ENCODE measurements around the gene ANXA6. TPM values are rescaled to one million over a fixed set of nuclear protein-coding genes. Genes with fewer than 3 reads are reported as not detected.

Gene ANXA6
- 41.9 to 54.5 TPM (median 45.0 TPM) in 5 replicates for total RNA-seq (2022; extraction: Qiagen RNA extraction)

DNA sequence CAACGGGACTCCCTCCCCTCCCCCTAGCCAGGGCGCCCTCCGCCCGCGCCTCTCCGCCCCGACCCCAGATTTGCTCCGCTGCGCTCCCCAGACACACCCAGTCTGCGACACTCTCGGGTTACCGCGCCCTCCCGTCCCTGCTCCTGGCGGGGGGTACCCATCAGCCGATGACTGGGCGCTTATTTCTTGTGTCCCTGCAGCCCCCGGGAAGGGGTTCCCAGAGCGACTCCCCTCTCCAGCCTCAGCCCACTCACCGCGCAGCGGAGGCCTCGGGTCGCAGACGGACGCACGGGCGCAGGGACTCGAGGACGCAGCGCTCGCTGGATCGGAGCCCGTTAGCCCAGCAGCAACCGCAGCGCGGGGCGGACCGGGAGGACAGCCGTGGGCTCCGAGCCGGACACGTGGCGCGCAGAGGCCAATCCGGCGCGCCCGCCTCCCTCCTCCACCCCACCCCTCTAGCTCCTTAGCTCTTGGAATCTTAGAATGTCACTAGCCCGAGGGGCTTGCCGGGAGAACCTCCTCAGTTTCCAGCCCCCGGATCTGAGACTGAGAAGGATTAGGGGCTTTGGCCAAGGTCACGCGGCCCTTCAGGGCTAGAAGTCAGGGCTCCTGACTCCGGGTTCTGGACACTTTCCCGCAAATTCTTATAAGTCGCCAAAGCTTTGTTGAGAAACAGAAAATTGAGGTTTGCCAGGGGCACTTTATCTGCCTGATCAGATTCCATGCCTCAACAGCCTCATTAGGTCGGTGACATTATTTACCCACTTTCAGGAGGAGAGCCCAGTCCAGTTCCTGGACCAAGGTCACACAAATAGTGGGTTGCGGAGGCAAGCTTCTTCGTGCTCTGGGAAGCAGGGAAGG is at the start of gene ANXA6:
Gene ANXA6, minus strand, starts transcription at position 354 of the 861 bp plus-strand sequence. CDS start 9,878 bp downstream, outside the sequence.

DNA sequence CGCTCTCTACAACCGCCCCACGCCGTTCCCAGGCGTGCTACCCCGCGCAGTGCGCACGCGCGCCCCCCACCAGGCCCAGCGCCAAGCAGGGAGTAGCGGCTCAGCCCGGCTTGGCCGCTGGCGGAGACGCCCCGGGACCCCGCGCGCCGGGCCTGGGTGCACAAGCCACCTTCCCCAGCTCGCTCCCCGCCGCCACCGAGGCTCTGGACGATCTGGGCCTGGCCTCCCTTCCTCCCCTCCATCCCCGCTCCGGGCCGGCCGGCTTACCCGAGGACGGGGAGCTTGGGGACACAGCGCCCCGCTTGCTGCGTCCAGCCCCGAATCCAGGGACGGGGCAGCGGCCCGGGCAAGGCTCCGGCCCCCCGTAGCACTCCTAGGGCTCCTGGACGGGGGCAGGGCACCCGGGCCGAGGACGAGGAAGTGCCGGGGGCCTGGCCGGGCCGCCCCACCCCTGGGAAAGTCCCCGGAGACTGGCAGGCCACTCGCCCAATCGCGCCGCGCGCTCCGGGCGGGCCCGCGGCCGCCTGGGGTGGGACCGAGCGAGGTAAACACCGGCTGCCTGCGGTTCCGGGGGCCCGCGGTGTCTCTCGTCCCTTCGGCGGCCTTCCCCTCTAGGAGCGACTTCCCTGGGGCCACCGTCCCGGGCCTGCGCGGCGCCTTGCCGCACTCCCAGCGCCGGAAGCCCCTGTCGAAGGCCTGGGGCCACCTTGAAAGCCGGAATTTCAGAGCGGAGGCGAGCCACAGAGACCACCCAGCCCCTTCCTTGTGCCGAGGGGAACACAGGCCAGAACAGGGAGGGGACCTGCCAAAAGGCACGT is 76.8 kb downstream of the ANXA6 start, which contains the start of gene TNIP1:
Gene TNIP1, minus strand, starts transcription at position 422 of the 818 bp plus-strand sequence. CDS start 15,939 bp downstream, outside the sequence.

Other genes starting within 250 kb of the ANXA6 start
- gene GPX3, start 137.2 kb downstream of the ANXA6 start, total RNA-seq (2022; extraction: Qiagen RNA extraction), result 16.0 to 22.4 TPM (median 19.0 TPM) in 5 replicates
- 138 to 148 TPM (median 145 TPM) in 5 replicates for gene TNIP1, start 76.7 kb downstream of the ANXA6 start, total RNA-seq (2022; extraction: Qiagen RNA extraction)
- gene CCDC69, start 66.3 kb upstream of the ANXA6 start, total RNA-seq (2022; extraction: Qiagen RNA extraction), result 1.3 to 1.8 TPM (median 1.3 TPM) in 5 replicates
- gene GM2A, start 95.4 kb upstream of the ANXA6 start, total RNA-seq (2022; extraction: Qiagen RNA extraction), result 15.7 to 20.1 TPM (median 16.9 TPM) in 5 replicates
- not detected in 5 replicates for gene SLC36A3, start 146.0 kb upstream of the ANXA6 start, total RNA-seq (2022; extraction: Qiagen RNA extraction)
- not detected in 5 replicates for gene SLC36A2, start 189.8 kb upstream of the ANXA6 start, total RNA-seq (2022; extraction: Qiagen RNA extraction)

Data from A549 treated with Hydrocortisone at 1 μM for 4 hours (cell line).